Duodenal mucosa (tissue), 2 donors: ENCODE measurements around the gene FRMD4A.

Experiments used
- H3K27ac ChIP-seq: one replicate; pipeline ENCODE4 v1.7.0; 2013; ENCODE audit warnings: low read depth, low read length
- H3K27me3 ChIP-seq, 2 donors: one replicate each; pipeline ENCODE4 v1.7.0; 2013; ENCODE audit warnings: low read length in 2 of 2, control low read depth in 1 of 2; ENCODE audit not compliant: insufficient read depth in 2 of 2, control insufficient read depth in 1 of 2
- H3K36me3 ChIP-seq, 2 donors: one replicate each; pipeline ENCODE4 v1.7.0; 2013; ENCODE audit warnings: low read length in 2 of 2, control low read depth in 1 of 2; ENCODE audit not compliant: insufficient read depth in 2 of 2, control insufficient read depth in 1 of 2
- H3K4me1 ChIP-seq, 2 donors: one replicate each; pipeline ENCODE4 v1.7.0; 2013; ENCODE audit warnings: low read length in 2 of 2, control low read depth in 1 of 2; ENCODE audit not compliant: insufficient read depth in 2 of 2, control insufficient read depth in 1 of 2
- H3K4me3 ChIP-seq, 2 donors: one replicate each; pipeline ENCODE4 v1.7.0; 2013; ENCODE audit warnings: low read length in 2 of 2, low read depth in 1 of 2
- H3K9ac ChIP-seq, 2 donors: one replicate each; pipeline ENCODE4 v1.7.0; 2013; ENCODE audit warnings: low read length in 2 of 2, low read depth in 1 of 2
- H3K9me3 ChIP-seq, 2 donors: one replicate each; pipeline ENCODE4 v1.7.0; 2013; ENCODE audit warnings: low read length in 2 of 2, control low read depth in 1 of 2; ENCODE audit not compliant: control insufficient read depth in 1 of 2

FRMD4A gene

GRCh38 chr10:13806419-13806818 lies 524.3 kb downstream of the FRMD4A start:
- H3K36me3 ChIP-seq, result no peaks in the 10 kb centered on the region

GRCh38 chr10:13803566-13804554 lies 526.9 kb downstream of the FRMD4A start:
- H3K4me3 ChIP-seq, result no peak overlapping the region
- no peak overlapping the region for H3K9ac ChIP-seq
- H3K4me1 ChIP-seq, result no peaks in the 10 kb centered on the region
- no peak overlapping the region for H3K27ac ChIP-seq
- no peaks in the 10 kb centered on the region for H3K27me3 ChIP-seq
- no peaks in the 10 kb centered on the region for H3K36me3 ChIP-seq
- H3K9me3 ChIP-seq, result no peaks in the 10 kb centered on the region

More at GRCh38 chr10:13806419-13806818, 524.3 kb downstream of the FRMD4A start:
- no peak overlapping the region for H3K4me3 ChIP-seq
- no peaks in the 10 kb centered on the region for H3K4me1 ChIP-seq
- H3K27me3 ChIP-seq, result no peaks in the 10 kb centered on the region
- H3K9me3 ChIP-seq, result no peaks in the 10 kb centered on the region
- H3K9ac ChIP-seq, result no peak overlapping the region
- H3K27ac ChIP-seq, result no peak overlapping the region

- no peaks in the 10 kb centered on the region for H3K27me3 ChIP-seq
- H3K36me3 ChIP-seq, result no peaks in the 10 kb centered on the region
- H3K9ac ChIP-seq, result no peak overlapping the region
- H3K9me3 ChIP-seq, result no peaks in the 10 kb centered on the region
- H3K27ac ChIP-seq, result no peak overlapping the region
- H3K4me3 ChIP-seq, result no peak overlapping the region
- no peaks in the 10 kb centered on the region for H3K4me1 ChIP-seq
Observed at GRCh38 chr10:13801907-13802288, 528.8 kb downstream of the FRMD4A start.

GRCh38 chr10:13801156-13801906 lies 529.4 kb downstream of the FRMD4A start:
- Histone ChIP-seq H3K27ac (no peak overlapping the region), H3K9me3 (no peaks in the 10 kb centered on the region), H3K4me3 (no peak overlapping the region), H3K36me3 (no peaks in the 10 kb centered on the region), H3K27me3 (no peaks in the 10 kb centered on the region), H3K9ac (no peak overlapping the region), H3K4me1 (peaks cover 0 to 1% of the 10 kb centered on the region in 2 donors)

- Histone ChIP-seq H3K36me3 (no peaks in the 10 kb centered on the region), H3K27ac (no peak overlapping the region), H3K4me3 (no peak overlapping the region), H3K27me3 (no peaks in the 10 kb centered on the region), H3K4me1 (peaks cover 0 to 12% of the 10 kb centered on the region in 2 donors), H3K9me3 (no peaks in the 10 kb centered on the region), H3K9ac (no peak overlapping the region)
Observed at GRCh38 chr10:13797164-13797563, 533.6 kb downstream of the FRMD4A start.

GRCh38 chr10:13795653-13796555 lies 534.8 kb downstream of the FRMD4A start:
- no peaks in the 10 kb centered on the region for H3K36me3 ChIP-seq
- no peak overlapping the region for H3K4me3 ChIP-seq
- H3K9ac ChIP-seq, result no peak overlapping the region
- H3K27me3 ChIP-seq, result no peaks in the 10 kb centered on the region
- no peaks in the 10 kb centered on the region for H3K9me3 ChIP-seq
- no peak overlapping the region for H3K27ac ChIP-seq
- peaks cover 0 to 12% of the 10 kb centered on the region in 2 donors for H3K4me1 ChIP-seq

- no peaks in the 10 kb centered on the region for H3K27me3 ChIP-seq
- no peaks in the 10 kb centered on the region for H3K36me3 ChIP-seq
- H3K4me3 ChIP-seq, result no peak overlapping the region
- no peaks in the 10 kb centered on the region for H3K9me3 ChIP-seq
- H3K27ac ChIP-seq, result no peak overlapping the region
- no peak overlapping the region for H3K9ac ChIP-seq
- peaks cover 0 to 12% of the 10 kb centered on the region in 2 donors for H3K4me1 ChIP-seq
Observed at GRCh38 chr10:13794992-13795612, 535.6 kb downstream of the FRMD4A start.

- no peak overlapping the region for H3K27ac ChIP-seq
- peaks cover 4 to 20% of the 10 kb centered on the region in 2 donors for H3K4me1 ChIP-seq
- H3K9me3 ChIP-seq, result no peaks in the 10 kb centered on the region
- H3K4me3 ChIP-seq, result no peak overlapping the region
- no peaks in the 10 kb centered on the region for H3K27me3 ChIP-seq
- H3K36me3 ChIP-seq, result no peaks in the 10 kb centered on the region
- H3K9ac ChIP-seq, result no peak overlapping the region
Observed at GRCh38 chr10:13792006-13792405, 538.7 kb downstream of the FRMD4A start.

GRCh38 chr10:13791483-13791882 lies 539.2 kb downstream of the FRMD4A start:
- no peak overlapping the region for H3K9ac ChIP-seq
- peaks cover 4 to 20% of the 10 kb centered on the region in 2 donors for H3K4me1 ChIP-seq
- no peaks in the 10 kb centered on the region for H3K36me3 ChIP-seq
- H3K27me3 ChIP-seq, result no peaks in the 10 kb centered on the region
- no peak overlapping the region for H3K4me3 ChIP-seq
- H3K27ac ChIP-seq, result no peak overlapping the region
- no peaks in the 10 kb centered on the region for H3K9me3 ChIP-seq
